H9 (cell line): ENCODE data around the gene CRY2. TPM values are rescaled to one million over a fixed set of nuclear protein-coding genes. Genes with fewer than 3 reads are reported as not detected.

Source experiments
- DNase-seq: peaks from one replicate; pipeline ENCODE4 v3.0.0-alpha.2; 2017
- H2AFZ ChIP-seq: one replicate; pipeline ENCODE4 v1.6.1; 2013; ENCODE audit warnings: mild to moderate bottlenecking, low read length, control low read depth, moderate library complexity
- H2AK5ac ChIP-seq: 2 replicates; pipeline ENCODE4 v1.6.1; 2013; ENCODE audit warnings: low read length, control low read depth, mixed read lengths; ENCODE audit not compliant: insufficient read length
- H2BK120ac ChIP-seq: one replicate; pipeline ENCODE4 v1.6.1; 2013; ENCODE audit warnings: low read depth, mild to moderate bottlenecking, low read length, control low read depth, inconsistent platforms; ENCODE audit not compliant: poor library complexity, severe bottlenecking
- H2BK12ac ChIP-seq: 2 replicates; pipeline ENCODE4 v1.6.1; 2013; ENCODE audit warnings: low read length, control low read depth, mixed read lengths, low read depth; ENCODE audit not compliant: insufficient read length
- H2BK15ac ChIP-seq: 2 replicates; pipeline ENCODE4 v1.6.1; 2013; ENCODE audit warnings: low read depth, low read length, control low read depth
- H2BK20ac ChIP-seq: one replicate; pipeline ENCODE4 v1.6.1; 2013; ENCODE audit warnings: low read depth, mild to moderate bottlenecking, low read length, control low read depth, inconsistent platforms; ENCODE audit not compliant: poor library complexity, severe bottlenecking
- H2BK5ac ChIP-seq: 2 replicates; pipeline ENCODE4 v1.6.1; 2013; ENCODE audit warnings: low read length, control low read depth, mixed read lengths; ENCODE audit not compliant: insufficient read length
- H3K14ac ChIP-seq: 2 replicates; pipeline ENCODE4 v1.6.1; 2013; ENCODE audit warnings: low read length, control low read depth; ENCODE audit not compliant: insufficient read depth
- H3K18ac ChIP-seq: 2 replicates; pipeline ENCODE4 v1.6.1; 2013; ENCODE audit warnings: low read depth, mild to moderate bottlenecking, mixed read lengths, low read length, control low read depth; ENCODE audit not compliant: insufficient read length
- H3K23ac ChIP-seq: 2 replicates; pipeline ENCODE4 v1.6.1; 2013; ENCODE audit warnings: low read length, control low read depth, mixed read lengths, low read depth; ENCODE audit not compliant: insufficient read length
- H3K23me2 ChIP-seq: 2 replicates; pipeline ENCODE4 v1.6.1; 2013; ENCODE audit warnings: low read depth, mild to moderate bottlenecking, mixed read lengths, low read length, control low read depth; ENCODE audit not compliant: insufficient read length, poor library complexity, severe bottlenecking
- H3K27ac ChIP-seq: 2 replicates; pipeline ENCODE4 v1.5.1; 2013; ENCODE audit warnings: low read length, control low read depth, mixed read lengths, low read depth; ENCODE audit not compliant: insufficient read length
- H3K27me3 ChIP-seq: 2 replicates; pipeline ENCODE4 v1.6.1; 2013; ENCODE audit warnings: low read length, control low read depth, inconsistent platforms; ENCODE audit not compliant: insufficient read depth
- H3K4ac ChIP-seq: 2 replicates; pipeline ENCODE4 v1.6.1; 2013; ENCODE audit warnings: low read depth, mild to moderate bottlenecking, control low read depth, inconsistent platforms, low read length, moderate library complexity
- H3K4me1 ChIP-seq: 2 replicates; pipeline ENCODE4 v1.6.1; 2013; ENCODE audit warnings: low read length, control low read depth, inconsistent platforms; ENCODE audit not compliant: insufficient read depth
- H3K4me2 ChIP-seq: 2 replicates; pipeline ENCODE4 v1.6.1; 2013; ENCODE audit warnings: low read length, control low read depth, mixed read lengths; ENCODE audit not compliant: insufficient read length, insufficient read depth
- H3K56ac ChIP-seq: 2 replicates; pipeline ENCODE4 v1.6.1; 2013; ENCODE audit warnings: low read depth, mild to moderate bottlenecking, mixed read lengths, low read length, control low read depth; ENCODE audit not compliant: insufficient read length
- H3K79me1 ChIP-seq: 2 replicates; pipeline ENCODE4 v1.6.1; 2013; ENCODE audit warnings: low read depth, mild to moderate bottlenecking, moderate library complexity, low read length, control low read depth, inconsistent platforms; ENCODE audit not compliant: insufficient read depth, poor library complexity, severe bottlenecking
- H3K79me2 ChIP-seq: 2 replicates; pipeline ENCODE4 v1.6.1; 2013; ENCODE audit warnings: low read length, control low read depth, inconsistent platforms; ENCODE audit not compliant: insufficient read depth
- H3K9ac ChIP-seq: 2 replicates; pipeline ENCODE4 v1.6.1; 2013; ENCODE audit warnings: low read length, control low read depth, mixed read lengths; ENCODE audit not compliant: insufficient read length; ENCODE audit errors: extremely low read depth
- H3K9me3 ChIP-seq: one replicate; pipeline ENCODE4 v1.6.1; 2013; ENCODE audit warnings: low read depth, low read length, inconsistent platforms; ENCODE audit not compliant: control insufficient read depth
- H3T11ph ChIP-seq: one replicate; pipeline ENCODE4 v1.6.1; 2013; ENCODE audit warnings: mild to moderate bottlenecking, low read length, control low read depth, inconsistent platforms
- H4K20me1 ChIP-seq: one replicate; pipeline ENCODE4 v1.6.1; 2013; ENCODE audit not compliant: control insufficient read depth, insufficient read length, insufficient read depth
- H4K5ac ChIP-seq: 2 replicates; pipeline ENCODE4 v1.6.1; 2013; ENCODE audit warnings: low read depth, mild to moderate bottlenecking, mixed read lengths, low read length, control low read depth; ENCODE audit not compliant: insufficient read length
- H4K8ac ChIP-seq: replicated peaks from 2 replicates; pipeline ENCODE4 v1.6.1; 2013; ENCODE audit warnings: low read length, control low read depth, mixed read lengths, low read depth; ENCODE audit not compliant: insufficient read length
- H4K91ac ChIP-seq: 2 replicates; pipeline ENCODE4 v1.6.1; 2013; ENCODE audit warnings: low read depth, mild to moderate bottlenecking, moderate library complexity, mixed read lengths, low read length, control low read depth; ENCODE audit not compliant: insufficient read length
- H3K27ac Mint-ChIP-seq, 3 experiments: 2 replicates in 2 of 3; 3 replicates in 1 of 3; pipeline ENCODE4 v1.8.0; 2020 to 2021; ENCODE audit warnings: mixed read lengths in 3 of 3, mild to moderate bottlenecking in 1 of 3, moderate library complexity in 1 of 3
- H3K27me3 Mint-ChIP-seq: 2 replicates; pipeline ENCODE4 v1.8.0; 2021; ENCODE audit warnings: low read depth, mild to moderate bottlenecking, moderate library complexity, mixed read lengths
- H3K36me3 Mint-ChIP-seq, 3 experiments: 2 replicates in 2 of 3; 3 replicates in 1 of 3; pipeline ENCODE4 v1.8.0; 2020 to 2021; ENCODE audit warnings: low read depth in 3 of 3, mixed read lengths in 3 of 3; ENCODE audit not compliant: insufficient read depth in 1 of 3
- H3K4me1 Mint-ChIP-seq, 2 experiments: 2 replicates each; pipeline ENCODE4 v1.8.0; 2020; ENCODE audit warnings: mixed read lengths in 2 of 2
- H3K4me3 Mint-ChIP-seq, 2 experiments: 2 replicates in 1 of 2; 3 replicates in 1 of 2; pipeline ENCODE4 v1.8.0; 2020 to 2021; ENCODE audit warnings: mild to moderate bottlenecking in 2 of 2, mixed read lengths in 2 of 2, moderate library complexity in 1 of 2
- H3K9me3 Mint-ChIP-seq, 2 experiments: 2 replicates in 1 of 2; 3 replicates in 1 of 2; pipeline ENCODE4 v1.8.0; 2020; ENCODE audit warnings: mild to moderate bottlenecking in 2 of 2, mixed read lengths in 2 of 2, moderate library complexity in 1 of 2
- WGBS: extraction: QIAGEN DNeasy Blood & Tissue Kit; methylation state at CpG from one replicate; pipeline ENCODE4 v1.1.7; 2013; ENCODE audit warnings: missing lambda C conversion rate, low lambda C conversion rate, mixed read lengths; ENCODE audit not compliant: insufficient read length; ENCODE audit errors: extremely low coverage; 5-methylcytosine and 5-hydroxymethylcytosine counted together
- total RNA-seq: library from RNA; stranded (reverse); gene quantifications from 2 replicates; pipeline ENCODE4 v1.2.1, GENCODE V29; 2021
- TF ChIP-seq, protein P1 (sequence below): fragments of 200-600 bp; sonication (generic); conservative IDR thresholded peaks from 3 replicates; pipeline ENCODE4 v1.8.0; 2021; ENCODE audit warnings: antibody characterized with exemption, mild to moderate bottlenecking

The CRY2 gene
- total RNA-seq, 1 experiment from 2014 or later, result 14.4 TPM

DNA sequence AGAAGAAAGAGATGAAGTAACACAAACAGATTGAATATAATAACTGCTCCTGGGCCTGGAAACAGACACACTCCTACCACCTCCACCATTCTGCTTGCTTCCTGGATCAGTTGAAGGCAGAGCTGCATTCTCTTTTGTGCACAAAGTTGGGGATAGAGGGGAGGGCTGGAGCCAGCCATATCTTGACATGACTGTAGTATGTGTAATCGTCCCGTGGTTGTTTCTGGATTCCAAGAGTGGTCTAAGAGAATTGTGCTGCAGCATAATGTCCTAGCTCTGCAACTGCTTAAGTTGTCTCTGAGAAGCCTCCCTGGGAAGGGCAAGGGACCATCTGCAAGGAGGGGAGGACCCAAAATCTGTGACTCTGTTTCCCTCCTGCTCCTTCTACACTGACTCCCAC lies 3.2 kb downstream of the CRY2 start:
- Histone ChIP-seq H3K4me1 (peaks cover 2% of the 10 kb centered on the region; the same call in 1 of the 2 replicates), H3K23me2 (peaks cover 6% of the 10 kb centered on the region), H3K27me3 (peaks cover 7% of the 10 kb centered on the region; the same call in 1 of the 2 replicates), H3K79me2 (no peaks in the 10 kb centered on the region; the same call in 1 of the 2 replicates), H3K4me2 (no peak overlapping the region), H4K91ac (no peak overlapping the region), H3K56ac (no peak overlapping the region), H3K9me3 (no peaks in the 10 kb centered on the region), H4K8ac (no peak overlapping the region), H2AFZ (no peak overlapping the region), H3K79me1 (no peaks in the 10 kb centered on the region), H3K23ac (no peak overlapping the region), H2BK120ac (no peak overlapping the region), H2BK20ac (no peak overlapping the region), H3K18ac (no peak overlapping the region), H3K4ac (no peak overlapping the region), H3T11ph (no peak overlapping the region), H3K9ac (no peak overlapping the region), H4K5ac (no peak overlapping the region), H2AK5ac (no peak overlapping the region), H3K14ac (no peak overlapping the region), H3K27ac (no peak overlapping the region), H2BK5ac (no peak overlapping the region), H4K20me1 (no peaks in the 10 kb centered on the region), H2BK12ac (no peak overlapping the region), H2BK15ac (no peak overlapping the region)
- WGBS, result no CpG with 5 or more reads among the region's 2 CpGs
- H3K27ac Mint-ChIP-seq, result no peak overlapping the region
- no peak for DNase-seq
- no peaks in the 10 kb centered on the region for H3K9me3 Mint-ChIP-seq
- H3K27me3 Mint-ChIP-seq, result peaks cover 21% of the 10 kb centered on the region
- peaks cover 0 to under 1% (median 0%) of the 10 kb centered on the region in 3 experiments; a peak in 2 of 7 replicates for H3K36me3 Mint-ChIP-seq
- H3K4me1 Mint-ChIP-seq, result peaks cover 45 to 51% of the 10 kb centered on the region in 2 experiments
- no peak overlapping the region; a peak in 1 of 5 replicates for H3K4me3 Mint-ChIP-seq
- TF ChIP-seq, protein P1, sequence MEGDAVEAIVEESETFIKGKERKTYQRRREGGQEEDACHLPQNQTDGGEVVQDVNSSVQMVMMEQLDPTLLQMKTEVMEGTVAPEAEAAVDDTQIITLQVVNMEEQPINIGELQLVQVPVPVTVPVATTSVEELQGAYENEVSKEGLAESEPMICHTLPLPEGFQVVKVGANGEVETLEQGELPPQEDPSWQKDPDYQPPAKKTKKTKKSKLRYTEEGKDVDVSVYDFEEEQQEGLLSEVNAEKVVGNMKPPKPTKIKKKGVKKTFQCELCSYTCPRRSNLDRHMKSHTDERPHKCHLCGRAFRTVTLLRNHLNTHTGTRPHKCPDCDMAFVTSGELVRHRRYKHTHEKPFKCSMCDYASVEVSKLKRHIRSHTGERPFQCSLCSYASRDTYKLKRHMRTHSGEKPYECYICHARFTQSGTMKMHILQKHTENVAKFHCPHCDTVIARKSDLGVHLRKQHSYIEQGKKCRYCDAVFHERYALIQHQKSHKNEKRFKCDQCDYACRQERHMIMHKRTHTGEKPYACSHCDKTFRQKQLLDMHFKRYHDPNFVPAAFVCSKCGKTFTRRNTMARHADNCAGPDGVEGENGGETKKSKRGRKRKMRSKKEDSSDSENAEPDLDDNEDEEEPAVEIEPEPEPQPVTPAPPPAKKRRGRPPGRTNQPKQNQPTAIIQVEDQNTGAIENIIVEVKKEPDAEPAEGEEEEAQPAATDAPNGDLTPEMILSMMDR, result no peak
